Lung microvascular endothelial cell (primary cell): ENCODE data around the gene CERKL. TPM values are rescaled to one million over a fixed set of nuclear protein-coding genes. Genes with fewer than 3 reads are reported as not detected.
A peak's percentile ranks its signal among the peaks of the same experiment; 100 is the strongest.

Source experiments
- DNase-seq, 2 donors: peaks; one replicate each; pipeline versions ENCODE4 v3.0.0 to v3.0.0-alpha.2; 2010; ENCODE audit warnings: low read depth in 2 of 2
- total RNA-seq: library from RNA; depleted of rRNA; stranded (reverse); fragments of >200 nt; gene quantifications from 2 replicates; pipeline ENCODE4 v1.2.1, GENCODE V29; 2014

Gene CERKL
- total RNA-seq, 1 donor from 2014 or later, result not detected

DNA sequence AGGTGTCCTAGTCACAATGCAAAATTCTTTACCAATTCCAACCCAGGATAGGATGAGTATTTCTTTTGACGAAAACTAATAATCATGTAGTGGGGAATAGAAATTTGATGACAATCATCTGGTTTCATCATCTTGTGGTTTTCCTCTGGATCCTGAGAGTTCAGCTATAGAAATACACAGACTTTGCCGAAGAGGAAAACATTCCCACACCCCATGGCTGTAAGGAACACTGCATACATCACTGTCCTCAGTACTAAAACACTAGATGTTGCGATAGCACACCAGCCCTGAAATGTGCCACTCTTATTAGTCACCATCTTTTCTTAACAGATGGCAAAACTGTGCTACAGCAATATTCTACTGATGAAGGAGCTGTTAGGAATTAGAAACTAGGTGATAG, 29.4 kb downstream of the CERKL start:
- DNase-seq, result no peak

DNA sequence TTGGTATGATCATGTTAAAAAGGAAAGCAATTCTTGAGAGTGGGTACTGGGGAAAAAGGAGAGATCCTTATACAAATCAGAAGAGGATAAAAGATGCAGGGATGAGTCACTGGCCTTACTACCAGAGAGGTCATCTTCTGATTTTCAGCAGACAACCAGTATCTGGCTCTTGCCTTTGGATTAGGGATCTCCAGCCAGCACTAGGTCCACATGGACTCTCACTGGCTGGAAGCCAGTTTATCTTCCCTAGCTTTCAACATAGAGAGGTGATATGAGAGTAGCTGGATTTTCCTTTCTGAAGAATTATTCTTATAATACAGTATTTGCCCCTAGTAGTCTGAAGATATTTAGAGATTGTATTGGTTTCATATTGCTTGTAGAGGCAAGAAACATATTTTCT, 30.2 kb downstream of the CERKL start:
- no peak for DNase-seq

DNA sequence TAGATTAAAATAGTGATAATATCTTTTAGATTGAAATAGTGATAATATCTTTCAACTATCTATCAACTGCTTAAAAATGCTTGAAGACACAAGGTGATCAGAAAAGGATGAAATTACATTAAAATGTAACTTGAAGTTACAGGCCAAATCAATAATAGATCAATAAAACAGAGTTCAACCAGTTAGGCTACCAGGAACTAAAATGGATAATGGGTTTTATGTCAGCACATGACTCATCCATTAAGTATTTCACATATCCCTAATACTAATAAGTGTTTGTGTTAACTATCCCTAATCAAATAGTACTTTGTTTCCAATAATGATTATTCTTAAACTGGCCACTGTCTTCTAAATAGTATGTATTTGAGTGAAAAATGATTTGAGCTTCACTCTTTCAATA, 33.7 kb downstream of the CERKL start:
- DNase-seq, result no peak

DNA sequence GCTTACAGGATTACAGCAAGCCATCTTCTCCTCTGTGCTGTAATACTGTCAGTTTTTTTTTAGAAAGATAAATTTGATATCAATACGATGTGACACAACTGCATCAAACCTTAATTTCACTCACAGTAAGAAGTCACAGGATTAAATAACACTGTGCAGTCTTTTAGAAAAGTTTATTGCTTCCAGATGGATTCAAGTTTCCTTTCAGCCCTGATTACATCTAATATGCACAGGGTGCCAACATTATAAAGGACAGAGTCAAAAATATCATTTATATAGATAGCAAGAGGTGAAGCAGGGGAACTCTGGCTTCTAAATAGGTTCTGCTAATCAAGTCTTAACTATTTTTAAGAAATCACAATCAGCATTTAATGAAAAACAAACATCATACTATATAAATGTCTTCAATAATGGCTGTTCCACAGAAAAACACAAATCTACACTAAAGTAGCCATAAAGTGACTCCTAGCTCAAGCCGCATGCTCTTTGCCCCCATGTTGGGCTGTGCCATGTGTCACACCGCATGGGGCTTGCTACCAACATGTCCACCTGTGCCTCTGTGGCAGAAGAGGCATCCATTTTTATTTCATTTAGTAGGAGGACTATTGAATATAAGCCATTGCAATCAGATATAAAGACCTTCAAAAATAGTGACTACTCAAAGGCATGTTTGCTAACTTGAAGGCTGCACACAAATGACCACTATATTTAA, 35.0 kb downstream of the CERKL start:
- no peak for DNase-seq

DNA sequence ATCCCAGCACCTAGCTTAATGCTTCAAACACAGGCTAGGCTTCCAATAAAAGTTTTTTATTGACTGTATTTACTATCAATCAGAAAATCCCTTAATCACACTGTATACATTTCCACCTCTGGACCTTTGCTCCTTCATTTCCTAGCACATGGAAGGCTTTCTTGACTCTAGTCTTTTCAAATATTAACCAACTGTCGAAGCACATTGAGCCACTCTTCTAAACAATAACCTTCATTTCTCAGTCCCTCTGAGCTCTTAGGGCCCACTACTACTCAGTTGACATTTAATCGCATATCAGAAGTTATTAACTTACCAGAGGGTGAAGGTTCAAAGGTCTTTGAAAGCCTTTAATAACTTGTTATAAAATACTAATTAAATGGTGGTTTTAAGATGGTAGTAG, 37.4 kb downstream of the CERKL start:
- no peak for DNase-seq

DNA sequence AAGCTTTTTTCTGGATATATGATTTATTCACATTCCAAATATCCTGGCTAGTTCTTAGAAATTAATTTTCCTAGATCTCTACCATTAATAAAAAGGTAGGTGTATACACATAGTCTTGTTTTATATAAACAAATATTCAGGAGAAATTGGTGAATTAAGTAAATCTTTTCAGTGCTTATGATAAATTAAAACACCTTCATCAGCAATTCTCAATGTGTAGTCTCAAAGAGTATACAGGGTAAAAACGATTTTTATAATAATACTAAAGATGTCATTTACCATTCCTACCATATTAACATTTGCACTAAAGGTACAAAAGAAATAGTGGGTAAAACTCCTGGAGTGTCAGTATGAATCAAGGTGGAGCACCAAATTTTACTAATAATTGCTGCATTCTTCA, 40.2 kb downstream of the CERKL start:
- no peak for DNase-seq

DNA sequence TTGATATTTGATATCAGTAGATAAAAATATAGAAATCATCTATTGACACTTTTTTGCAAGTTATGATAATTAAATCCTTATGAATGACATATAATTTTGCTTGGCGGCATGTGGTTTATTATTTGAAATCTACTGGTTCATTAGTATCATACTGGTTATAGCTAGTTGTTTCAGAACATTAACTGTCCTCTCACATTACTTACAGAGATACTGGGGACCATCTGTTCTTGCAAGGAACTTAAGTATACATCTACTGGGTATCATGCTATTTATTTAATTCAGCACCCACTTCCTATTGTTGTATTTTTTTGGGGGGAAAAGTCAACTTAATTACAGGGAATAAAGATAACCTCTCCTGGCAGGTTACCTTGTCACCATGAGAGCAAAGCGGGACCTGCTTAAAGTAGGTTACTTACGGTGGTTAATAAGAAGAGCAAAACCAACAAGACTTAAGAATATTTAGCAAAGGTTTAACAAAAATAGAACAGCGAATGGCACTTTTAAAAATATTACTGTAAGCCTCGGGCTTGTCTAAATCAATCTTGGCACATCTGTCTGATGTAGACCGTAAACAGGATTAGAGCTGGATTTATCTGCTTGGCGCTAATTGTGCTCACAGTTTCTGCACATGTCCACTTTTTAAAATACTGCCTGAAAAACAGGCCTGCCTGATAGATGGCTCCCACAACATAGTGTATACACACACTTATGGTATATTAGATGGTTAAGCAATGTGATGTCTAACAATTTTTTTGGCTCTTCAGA, 41.8 kb downstream of the CERKL start:
- no peak for DNase-seq

DNA sequence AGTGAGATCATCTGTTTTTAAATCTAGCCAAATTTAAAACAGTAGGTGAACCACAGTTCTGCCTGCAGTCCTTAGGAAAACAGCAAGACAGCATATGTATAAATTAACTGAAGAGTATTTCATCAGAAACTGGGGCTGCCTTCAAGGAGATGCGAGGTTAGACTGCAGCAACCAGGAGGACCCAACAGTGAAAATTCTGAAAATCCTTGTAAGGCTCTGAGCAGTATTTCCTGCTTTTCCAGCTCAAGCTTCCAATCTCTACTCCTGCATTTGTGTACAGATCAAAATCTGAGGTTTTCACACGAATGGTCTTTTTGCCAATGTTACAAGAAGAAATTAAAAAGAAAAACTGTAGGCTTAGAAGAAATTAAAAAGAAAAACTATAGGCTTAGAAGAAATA, 43.7 kb downstream of the CERKL start:
- no peak for DNase-seq

DNA sequence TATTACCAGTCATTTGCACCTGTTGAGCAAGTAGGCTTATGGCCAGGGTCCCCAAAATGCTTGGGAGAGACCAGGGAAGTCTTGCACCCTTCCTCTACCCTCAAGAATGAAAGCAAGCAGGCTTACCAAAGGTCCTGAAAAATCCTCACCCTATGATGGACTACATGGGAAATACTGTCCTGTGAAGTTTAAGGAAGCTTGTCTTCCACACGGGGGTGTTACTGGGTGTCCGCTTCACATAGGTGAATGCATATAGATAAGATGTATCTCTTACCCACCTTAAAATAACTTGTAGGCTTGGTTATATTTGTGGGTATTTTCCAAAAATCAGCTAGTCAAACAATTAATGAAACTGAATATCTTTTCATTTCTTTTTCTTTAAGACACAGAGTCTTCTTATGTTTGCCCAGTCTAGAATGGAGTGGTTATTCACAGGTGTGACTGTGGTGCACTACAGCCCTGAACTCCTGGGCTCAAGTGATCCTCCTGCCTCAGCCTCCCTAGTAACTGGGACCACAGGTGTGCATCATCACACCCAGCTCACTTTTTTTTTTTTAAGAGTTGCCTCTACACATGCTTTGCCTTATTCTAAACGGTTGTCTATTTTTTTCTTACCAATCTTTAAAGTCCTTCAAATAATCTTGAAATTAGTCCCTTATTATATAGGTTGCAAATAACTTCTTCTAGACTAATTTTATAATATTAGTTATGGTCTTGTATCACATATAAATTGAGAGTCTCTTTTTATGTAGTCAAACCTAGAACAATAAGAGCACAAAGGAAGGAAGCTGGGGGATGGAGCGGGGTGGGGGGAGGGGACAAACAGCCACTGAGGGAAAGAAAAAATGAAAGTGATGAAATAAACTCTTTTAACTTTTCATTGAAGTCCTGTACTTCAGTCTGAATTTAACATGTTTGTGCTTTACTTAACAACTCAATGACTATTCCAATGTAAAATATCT, 49.0 kb downstream of the CERKL start:
- DNase-seq, result peak in 1 of 2 donors; percentile 1

DNA sequence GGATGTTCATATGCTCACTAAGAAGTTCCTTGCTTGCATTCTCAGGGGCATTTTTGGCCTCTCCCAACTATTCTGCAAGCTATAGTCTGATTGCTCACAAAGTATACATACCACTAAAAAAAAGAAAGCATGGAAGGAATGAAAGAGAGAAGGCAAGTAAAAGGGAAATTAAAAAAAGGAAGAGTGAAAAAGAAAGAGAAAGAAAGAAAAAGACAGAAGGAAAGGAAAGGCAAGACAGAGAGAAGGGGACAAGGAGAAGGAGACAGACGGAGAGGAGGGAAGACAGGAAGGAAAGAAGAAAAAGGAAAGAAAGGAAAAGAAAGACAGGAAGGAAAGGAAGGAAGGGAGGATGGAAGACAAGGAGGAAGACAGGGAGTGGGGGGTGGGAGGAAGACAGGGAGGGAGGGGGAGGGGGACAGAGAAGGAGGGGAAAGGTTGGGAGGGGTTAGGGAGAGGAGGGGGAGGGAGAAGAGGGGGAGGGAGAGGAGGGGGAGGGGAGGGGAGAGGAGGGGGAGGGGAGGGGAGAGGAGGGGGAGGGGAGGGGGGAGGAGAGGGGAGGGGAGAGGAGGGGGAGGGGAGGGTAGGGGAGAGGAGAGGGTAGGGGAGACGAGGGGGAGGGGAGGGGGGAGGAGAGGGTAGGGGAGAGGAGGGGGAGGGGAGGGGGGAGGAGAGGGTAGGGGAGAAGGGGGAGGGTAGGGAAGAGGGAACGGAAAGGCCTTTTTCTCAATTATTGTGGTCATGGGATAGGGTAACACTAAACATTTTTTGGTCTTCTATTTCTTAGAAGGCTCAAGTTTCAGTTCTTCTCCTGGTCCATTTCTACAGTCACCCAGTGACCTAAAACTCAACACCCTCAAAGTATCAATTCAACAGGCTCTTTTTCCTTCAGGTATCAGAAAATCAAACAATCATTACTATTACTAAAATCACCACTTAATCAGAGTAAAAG, 50.7 kb downstream of the CERKL start:
- DNase-seq, result no peak

DNA sequence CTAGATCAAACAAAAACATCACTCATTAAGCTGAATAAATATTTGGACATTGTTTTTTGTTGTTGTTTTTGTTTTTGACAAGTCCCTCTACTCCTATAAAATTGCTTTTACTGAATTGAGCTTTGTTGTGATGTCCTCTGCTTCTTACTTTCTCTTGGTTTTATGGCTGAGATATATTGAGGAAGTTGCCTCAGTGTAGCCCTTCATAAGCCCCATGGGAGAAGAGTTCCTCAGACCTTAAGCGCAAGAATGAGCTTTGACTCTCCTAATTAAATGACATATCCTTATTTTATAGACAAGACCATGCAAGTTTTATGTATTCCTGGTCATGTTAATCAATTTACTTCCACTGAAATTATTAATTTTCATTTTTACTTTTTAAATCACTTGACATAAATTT, 54.9 kb downstream of the CERKL start:
- DNase-seq, result no peak

DNA sequence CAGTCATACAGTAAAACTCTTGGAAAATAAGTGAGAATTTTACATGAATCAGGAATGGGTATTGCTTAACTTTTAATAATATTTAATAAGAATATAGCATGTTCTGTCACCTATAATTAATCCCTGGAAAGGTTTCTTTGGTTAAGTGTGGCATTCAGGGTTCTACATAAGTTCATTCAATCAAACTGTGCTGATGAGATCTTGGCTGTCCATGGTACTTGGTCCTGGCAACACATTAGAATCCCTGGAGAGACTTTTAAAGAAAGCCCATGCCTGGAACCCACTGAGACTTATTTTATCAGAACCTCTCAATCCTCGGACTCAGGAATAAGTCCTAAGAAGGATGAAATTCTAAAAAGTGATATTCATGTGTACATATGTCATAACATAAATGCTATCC, 60.3 kb downstream of the CERKL start:
- DNase-seq, result no peak

DNA sequence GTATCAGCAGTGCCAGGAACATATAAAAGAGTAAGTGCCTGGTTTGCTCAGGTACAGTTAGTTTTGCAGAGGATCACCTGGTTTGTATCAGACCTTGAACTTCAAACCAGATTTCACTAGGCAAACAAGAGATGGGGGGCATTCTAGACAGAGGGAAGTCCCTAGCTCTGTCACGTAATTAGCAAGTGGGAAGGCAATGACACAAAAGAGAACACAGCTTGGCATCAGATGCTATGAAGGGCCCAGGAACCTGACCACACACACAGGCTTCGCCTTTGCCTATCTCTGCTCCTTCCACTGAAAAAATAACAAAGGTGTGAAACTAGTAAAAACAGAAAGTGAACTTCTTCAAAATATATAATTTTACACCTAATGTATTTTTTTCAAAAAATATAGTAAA, 62.6 kb downstream of the CERKL start:
- no peak for DNase-seq

DNA sequence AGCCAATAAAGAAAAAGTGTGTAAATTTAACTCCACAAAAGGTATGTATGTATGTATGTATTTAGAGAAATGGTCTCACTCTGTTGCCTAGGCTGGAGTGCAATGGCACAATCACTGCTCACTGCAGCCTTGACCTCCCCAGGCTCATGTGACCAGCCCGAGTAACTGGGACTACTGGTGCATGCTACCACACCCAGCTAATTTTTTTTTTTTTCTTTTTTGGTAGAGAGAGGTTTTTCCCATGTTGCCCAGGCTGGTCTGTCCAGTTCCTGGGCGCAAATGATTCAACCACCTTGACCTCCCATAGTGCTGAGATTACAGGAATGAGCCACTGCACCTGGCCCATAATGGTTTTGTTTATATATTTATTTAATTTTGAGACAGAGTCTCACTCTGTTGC, 67.1 kb downstream of the CERKL start:
- no peak for DNase-seq

DNA sequence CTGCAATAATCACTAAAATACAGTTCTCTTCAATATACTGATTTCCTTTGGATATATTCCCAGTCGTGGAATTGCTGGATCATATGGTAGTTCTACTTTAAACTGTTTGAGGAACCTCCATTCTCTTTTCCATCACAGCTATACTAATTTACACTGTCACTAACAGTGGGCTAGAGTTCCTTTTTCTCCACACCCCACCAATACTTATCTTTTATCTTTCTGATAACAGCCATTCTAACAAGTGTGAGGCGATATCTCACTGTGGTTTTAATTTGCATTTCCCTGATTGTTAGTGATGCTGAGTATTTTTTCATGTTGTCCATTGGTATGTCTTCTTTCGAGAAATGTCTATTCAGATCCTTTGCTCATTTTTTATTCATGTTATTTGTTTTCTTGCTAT, 68.4 kb downstream of the CERKL start:
- DNase-seq, result no peak

DNA sequence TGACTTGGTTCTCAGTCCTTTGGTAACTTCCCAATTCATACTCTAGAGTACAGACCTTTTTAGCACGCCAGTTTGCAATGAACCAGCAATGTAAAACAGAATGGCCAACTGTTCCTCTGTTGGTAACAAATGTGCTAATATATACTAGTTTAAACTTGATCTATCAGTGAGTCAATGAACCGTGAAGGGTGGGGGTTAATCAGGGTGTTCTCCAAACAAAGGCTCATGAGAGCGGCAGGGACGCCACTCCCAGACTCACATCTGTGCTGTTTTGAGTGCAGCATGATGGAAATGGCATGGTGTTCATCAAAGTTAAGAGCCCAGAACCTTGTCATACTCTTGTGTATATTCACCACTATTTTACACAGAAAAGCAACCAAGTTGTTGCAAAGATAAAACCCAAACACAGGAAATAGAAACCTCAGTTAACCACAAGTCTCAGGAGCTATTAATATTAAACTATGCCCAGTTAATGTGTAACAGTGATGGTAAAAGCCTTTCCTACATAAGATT, 70.3 kb downstream of the CERKL start:
- no peak for DNase-seq

DNA sequence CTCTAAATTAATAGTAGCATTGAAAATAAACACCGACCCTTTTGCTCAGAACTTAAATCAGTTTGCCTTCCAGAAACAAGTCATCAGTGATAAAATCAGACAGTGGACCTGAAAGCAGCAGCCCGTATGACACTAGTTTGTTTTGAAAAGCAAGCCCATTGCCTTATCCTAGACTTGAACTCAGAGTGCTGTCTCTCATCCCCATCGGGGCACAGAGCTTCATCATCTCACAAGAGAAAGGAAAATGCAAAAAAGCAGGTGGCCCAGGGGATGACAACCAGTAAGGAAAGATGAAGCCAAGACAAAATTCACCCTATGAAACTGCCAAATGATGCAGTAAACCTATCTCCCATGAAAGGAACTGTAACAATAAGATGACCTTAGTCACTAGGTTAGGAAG, 71.2 kb downstream of the CERKL start:
- no peak for DNase-seq

DNA sequence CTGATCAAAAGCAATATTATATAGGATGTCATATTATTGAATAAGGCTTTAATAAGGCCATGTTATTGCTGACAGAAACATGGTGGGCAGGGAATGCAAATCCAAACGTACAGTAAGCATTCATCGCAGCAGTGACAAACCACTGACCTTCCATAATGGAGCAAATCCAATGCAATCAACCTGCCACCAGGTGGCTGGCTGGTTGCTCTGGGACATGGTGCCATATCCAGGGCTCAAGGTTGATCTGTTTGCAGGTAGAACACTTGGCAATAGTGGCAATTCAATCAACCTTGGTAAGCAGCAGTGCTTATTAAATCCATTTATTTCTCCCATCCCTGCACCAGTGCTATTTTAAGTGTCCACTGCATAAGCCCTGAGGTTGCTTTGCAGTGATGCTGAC, 75.4 kb downstream of the CERKL start:
- no peak for DNase-seq

DNA sequence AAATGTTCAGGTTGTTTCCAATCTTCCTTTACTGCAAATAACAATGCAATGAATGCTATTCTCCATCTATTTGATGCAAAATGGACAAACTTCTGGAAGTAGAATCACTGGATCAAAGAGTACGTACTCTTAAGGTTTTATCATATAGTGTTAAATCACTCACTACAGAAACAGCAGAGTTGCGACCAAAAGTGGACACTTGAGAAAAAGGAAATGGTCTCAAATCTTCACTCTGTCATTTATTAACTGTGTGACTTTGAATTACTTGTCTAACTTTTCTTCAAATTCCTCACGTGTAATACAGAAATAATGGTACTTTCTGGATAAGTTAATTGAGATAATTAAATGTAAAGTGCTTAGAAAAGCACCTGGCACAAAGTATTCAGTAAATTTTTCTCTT, 78.1 kb downstream of the CERKL start:
- no peak for DNase-seq

DNA sequence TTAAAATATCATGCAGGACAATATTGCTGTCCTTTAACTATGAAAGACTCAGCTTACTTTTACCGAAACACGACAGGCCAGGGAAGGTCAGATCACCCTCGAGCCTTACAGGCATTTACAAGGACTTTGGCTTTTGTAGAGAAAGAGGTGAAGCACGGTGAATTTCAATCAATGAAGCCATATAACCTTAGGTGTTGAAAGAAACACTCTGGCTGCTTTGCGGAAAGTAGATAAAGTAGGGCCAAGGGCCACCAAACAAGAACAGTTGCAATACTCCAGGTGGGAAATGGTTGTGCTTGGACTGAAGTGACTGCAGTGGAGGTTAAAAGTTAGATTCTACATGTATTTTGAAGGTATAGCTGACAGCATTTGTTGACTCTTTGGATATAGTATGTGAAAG, 80.5 kb downstream of the CERKL start:
- DNase-seq, result no peak

DNA sequence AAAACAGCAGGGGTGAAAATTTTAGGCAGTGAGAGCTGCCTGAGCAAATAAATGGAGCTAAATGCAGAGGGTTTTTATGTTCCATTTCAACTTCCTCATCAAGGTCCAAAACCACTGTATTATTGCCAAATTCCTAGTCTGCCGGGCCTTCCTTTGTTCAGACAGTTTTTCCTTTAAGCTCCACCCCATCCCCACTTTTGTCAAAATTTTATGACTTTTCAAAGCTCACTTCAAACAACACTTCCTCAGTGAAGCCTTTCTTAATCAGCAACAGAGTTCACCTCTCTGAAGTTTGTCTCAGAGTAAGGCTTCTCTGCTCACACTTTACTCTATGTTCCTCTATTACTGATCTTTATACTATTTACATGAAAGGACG, 81.3 kb downstream of the CERKL start:
- no peak for DNase-seq
